ENCODE results near the gene DMRTA2.

Gene DMRTA2

GRCh38 chr1:50424045-50424883 is 1.0 kb upstream of the DMRTA2 start:
- no peak for DNase-seq

GRCh38 chr1:50423670-50424000 is 392 bp upstream of the DMRTA2 start:
- no peak for DNase-seq

- DNase-seq = no peak
These were observed 633 bp downstream of the DMRTA2 start for GRCh38 chr1:50422675-50422945.

GRCh38 chr1:50421768-50422674 is 1.2 kb downstream of the DMRTA2 start:
- DNase-seq = no peak

- DNase-seq = no peak
These were observed 1.9 kb downstream of the DMRTA2 start for GRCh38 chr1:50421366-50421748.

- DNase-seq = no peak
These were observed 2.4 kb downstream of the DMRTA2 start for GRCh38 chr1:50420689-50421365.

- DNase-seq = no peak
These were observed 3.2 kb downstream of the DMRTA2 start for GRCh38 chr1:50419907-50420677.

GRCh38 chr1:50419192-50419906 is 3.9 kb downstream of the DMRTA2 start:
- no peak for DNase-seq

GRCh38 chr1:50418600-50419109 is 4.6 kb downstream of the DMRTA2 start:
- DNase-seq = no peak

GRCh38 chr1:50417946-50418599 is 5.2 kb downstream of the DMRTA2 start:
- no peak for DNase-seq

GRCh38 chr1:50417507-50417906 is 5.7 kb downstream of the DMRTA2 start:
- DNase-seq = no peak

- no peak for DNase-seq
These were observed 6.4 kb downstream of the DMRTA2 start for GRCh38 chr1:50416553-50417453.

GRCh38 chr1:50416150-50416527 is 7.1 kb downstream of the DMRTA2 start:
- no peak for DNase-seq

GRCh38 chr1:50415235-50416149 is 7.8 kb downstream of the DMRTA2 start:
- no peak for DNase-seq

GRCh38 chr1:50414853-50415234 is 8.4 kb downstream of the DMRTA2 start:
- no peak for DNase-seq

- DNase-seq = no peak
These were observed 10.3 kb downstream of the DMRTA2 start for GRCh38 chr1:50412813-50413476.

- DNase-seq = no peak
These were observed 17.4 kb downstream of the DMRTA2 start for GRCh38 chr1:50405814-50406213.

All from nucleus accumbens (tissue), 56 donors.